ENCODE results near the gene ASB1. TPM values are rescaled to one million over a fixed set of nuclear protein-coding genes. Genes with fewer than 3 reads are reported as not detected.

The ASB1 gene
- polyA plus RNA-seq, 1 experiment = 29.8 TPM

DNA sequence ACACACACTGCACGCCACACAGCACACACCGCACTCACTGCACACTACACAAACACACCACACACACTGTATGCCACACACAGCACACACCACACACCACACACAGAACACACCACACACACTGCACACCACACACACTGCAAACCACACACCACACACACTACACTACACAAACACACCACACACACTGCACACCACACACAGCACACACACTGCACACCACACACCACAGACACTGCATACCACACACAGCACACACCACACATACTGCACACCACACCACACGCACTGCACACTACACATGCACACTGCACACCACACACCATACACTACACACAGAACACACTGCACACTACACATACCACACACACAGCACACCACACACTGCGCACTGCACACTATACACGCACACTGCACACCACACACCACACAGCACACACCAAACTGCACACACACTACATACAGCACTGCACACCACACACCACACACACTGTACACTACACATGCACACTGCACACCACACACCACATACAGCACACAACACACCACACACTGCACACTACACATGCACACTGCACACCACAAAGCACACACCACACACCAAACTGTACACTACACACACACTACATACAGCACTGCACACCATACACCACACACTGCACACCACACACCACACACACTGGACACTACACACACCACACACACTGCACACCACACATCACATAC lies 59.6 kb downstream of the ASB1 start:
- no peak for DNase-seq (ENCODE audit: low read depth, low spot score)
- ChIA-PET CTCF (no interaction called here), POLR2A (no interaction called here)
- H3K27me3 ChIP-seq (ENCODE audit: control insufficient read depth, insufficient read depth, low read length) = no peaks in the 10 kb centered on the region
- TF ChIP-seq, protein P1, sequence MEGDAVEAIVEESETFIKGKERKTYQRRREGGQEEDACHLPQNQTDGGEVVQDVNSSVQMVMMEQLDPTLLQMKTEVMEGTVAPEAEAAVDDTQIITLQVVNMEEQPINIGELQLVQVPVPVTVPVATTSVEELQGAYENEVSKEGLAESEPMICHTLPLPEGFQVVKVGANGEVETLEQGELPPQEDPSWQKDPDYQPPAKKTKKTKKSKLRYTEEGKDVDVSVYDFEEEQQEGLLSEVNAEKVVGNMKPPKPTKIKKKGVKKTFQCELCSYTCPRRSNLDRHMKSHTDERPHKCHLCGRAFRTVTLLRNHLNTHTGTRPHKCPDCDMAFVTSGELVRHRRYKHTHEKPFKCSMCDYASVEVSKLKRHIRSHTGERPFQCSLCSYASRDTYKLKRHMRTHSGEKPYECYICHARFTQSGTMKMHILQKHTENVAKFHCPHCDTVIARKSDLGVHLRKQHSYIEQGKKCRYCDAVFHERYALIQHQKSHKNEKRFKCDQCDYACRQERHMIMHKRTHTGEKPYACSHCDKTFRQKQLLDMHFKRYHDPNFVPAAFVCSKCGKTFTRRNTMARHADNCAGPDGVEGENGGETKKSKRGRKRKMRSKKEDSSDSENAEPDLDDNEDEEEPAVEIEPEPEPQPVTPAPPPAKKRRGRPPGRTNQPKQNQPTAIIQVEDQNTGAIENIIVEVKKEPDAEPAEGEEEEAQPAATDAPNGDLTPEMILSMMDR (IDR thresholded peaks at IDR 0.05; ENCODE audit: low read depth, low read length) = no peak
- no peak overlapping the region for H3K4me3 ChIP-seq (ENCODE audit: low read depth, low read length)
- peaks cover 14% of the 10 kb centered on the region for H3K9me3 ChIP-seq (ENCODE audit: control insufficient read depth, insufficient read depth, low read length)
- no peak overlapping the region for H3K27ac ChIP-seq (ENCODE audit: low read depth, low read length)

DNA sequence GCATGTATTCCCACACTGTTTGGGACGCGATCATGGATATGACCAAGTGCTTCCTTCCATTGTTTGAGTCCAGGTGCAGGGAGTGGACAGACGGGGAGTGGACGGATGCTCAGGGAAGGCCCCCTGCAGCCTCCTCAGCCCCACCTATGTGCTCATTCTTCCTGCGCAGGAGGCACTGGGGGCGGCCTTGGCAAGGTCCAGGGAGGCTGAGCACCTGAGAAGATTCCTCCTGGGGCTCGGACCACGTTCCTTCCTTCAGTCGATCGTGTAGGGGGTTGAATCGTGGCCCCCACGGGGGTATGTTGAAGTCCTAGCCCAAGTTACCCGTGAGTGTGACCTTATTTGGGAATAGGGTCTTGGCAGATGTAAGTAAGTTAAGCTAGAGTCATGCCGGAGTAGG lies 60.4 kb downstream of the ASB1 start:
- DNase-seq (ENCODE audit: low read depth, low spot score) = no peak
- Histone ChIP-seq H3K9me3 (ENCODE audit: control insufficient read depth, insufficient read depth, low read length) (peaks cover 14% of the 10 kb centered on the region), H3K4me3 (ENCODE audit: low read depth, low read length) (no peak overlapping the region), H3K27me3 (ENCODE audit: control insufficient read depth, insufficient read depth, low read length) (no peaks in the 10 kb centered on the region), H3K27ac (ENCODE audit: low read depth, low read length) (no peak overlapping the region)
- CTCF ChIA-PET = no interaction called here
- TF ChIP-seq, protein P1 (IDR thresholded peaks at IDR 0.05; ENCODE audit: low read depth, low read length) = no peak
- POLR2A ChIA-PET = no interaction called here

DNA sequence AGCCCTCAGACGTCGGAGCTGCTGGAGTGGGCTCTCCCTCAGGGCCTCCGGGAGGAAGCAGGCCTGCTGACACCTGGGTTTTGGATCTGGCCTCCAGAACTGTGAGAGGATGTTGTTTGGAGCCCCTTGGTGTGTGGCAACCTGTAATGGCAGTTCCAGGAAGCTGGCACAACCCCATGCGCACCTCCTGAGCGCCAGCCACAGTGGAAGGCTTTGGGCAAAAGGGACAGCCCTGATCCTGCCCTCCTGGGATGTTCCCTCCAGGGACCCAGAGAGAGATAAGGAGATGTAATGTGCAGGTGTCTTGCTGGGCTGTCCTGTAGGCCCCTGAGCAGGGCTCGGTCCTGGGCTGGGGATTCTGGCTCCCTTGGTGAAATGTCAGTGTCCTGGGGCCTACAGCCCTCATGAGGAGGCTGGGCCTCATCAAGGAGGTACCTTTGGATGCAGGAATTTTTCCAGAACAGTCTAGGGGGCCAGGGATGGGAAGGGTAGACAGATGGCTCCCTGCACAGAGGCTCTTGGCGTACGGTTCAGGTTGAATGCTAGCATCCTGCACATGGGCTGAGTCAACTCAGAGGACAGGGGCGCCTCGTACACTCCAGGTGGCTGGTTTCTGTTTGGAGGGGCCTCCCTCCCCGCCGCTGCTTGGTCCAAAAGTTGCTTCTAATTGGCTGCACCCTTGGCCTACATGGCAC lies 61.1 kb downstream of the ASB1 start:
- TF ChIP-seq, protein P1 (IDR thresholded peaks at IDR 0.05; ENCODE audit: low read depth, low read length) = no peak
- no peak for DNase-seq (ENCODE audit: low read depth, low spot score)
- Histone ChIP-seq H3K4me3 (ENCODE audit: low read depth, low read length) (no peak overlapping the region), H3K27ac (ENCODE audit: low read depth, low read length) (no peak overlapping the region), H3K9me3 (ENCODE audit: control insufficient read depth, insufficient read depth, low read length) (peaks cover 14% of the 10 kb centered on the region), H3K27me3 (ENCODE audit: control insufficient read depth, insufficient read depth, low read length) (peaks cover 1% of the 10 kb centered on the region)
- CTCF ChIA-PET = no interaction called here
- POLR2A ChIA-PET = no interaction called here

DNA sequence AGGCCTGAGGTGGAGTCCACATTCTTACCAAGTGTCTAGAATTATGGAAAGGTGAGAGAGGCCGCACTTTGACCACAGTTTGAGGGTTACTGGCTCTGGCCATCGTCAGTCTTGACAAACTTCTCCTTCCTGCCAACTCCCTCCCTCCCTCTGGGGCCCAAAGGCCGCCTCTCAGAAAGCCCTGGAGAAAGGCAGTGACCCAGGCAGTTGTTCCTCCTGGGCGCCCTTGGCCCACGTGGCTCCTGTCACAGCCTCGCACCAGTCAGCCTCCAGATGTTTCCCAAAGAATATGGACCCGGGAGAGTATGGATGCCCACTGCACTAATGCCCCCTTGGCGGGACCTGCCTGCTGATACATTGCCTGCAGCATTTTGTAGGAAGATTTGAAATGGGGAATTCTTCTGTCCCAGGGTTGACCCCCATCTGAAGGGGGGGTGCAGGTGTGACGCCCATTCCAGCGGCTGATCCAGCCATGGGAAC lies 61.7 kb downstream of the ASB1 start:
- TF ChIP-seq, protein P1 (IDR thresholded peaks at IDR 0.05; ENCODE audit: low read depth, low read length) = no peak
- Histone ChIP-seq H3K4me3 (ENCODE audit: low read depth, low read length) (no peak overlapping the region), H3K27ac (ENCODE audit: low read depth, low read length) (no peak overlapping the region), H3K27me3 (ENCODE audit: control insufficient read depth, insufficient read depth, low read length) (peaks cover 7% of the 10 kb centered on the region), H3K9me3 (ENCODE audit: control insufficient read depth, insufficient read depth, low read length) (peaks cover 14% of the 10 kb centered on the region)
- no peak for DNase-seq (ENCODE audit: low read depth, low spot score)
- CTCF ChIA-PET = interaction anchor here (0.5 kb wide), 1 partner anchor 132 kb away, joined by 3 read pairs; no protein-coding TSS in a partner anchor
- POLR2A ChIA-PET = no interaction called here

DNA sequence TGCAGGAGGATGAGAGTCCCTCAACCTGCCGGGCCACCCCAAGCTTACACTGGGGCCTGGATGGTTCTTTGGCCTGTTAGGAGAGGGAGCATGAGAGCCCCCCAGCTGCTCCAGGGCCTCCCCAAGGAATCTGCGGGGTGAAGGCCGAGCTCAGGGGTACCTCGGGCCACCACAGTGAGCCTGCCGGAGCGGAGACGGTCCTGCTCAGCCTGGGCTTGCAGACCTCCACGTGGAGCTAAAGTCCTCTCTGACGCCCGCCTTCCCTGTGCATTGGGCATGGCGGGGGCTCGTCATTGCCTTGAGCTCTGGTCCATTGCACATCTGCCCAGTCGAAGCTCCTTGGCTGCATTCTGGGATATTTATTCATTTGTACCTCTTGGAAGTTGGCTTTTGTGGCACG lies 62.7 kb downstream of the ASB1 start:
- no peak for DNase-seq (ENCODE audit: low read depth, low spot score)
- Histone ChIP-seq H3K9me3 (ENCODE audit: control insufficient read depth, insufficient read depth, low read length) (peaks cover 12% of the 10 kb centered on the region), H3K27ac (ENCODE audit: low read depth, low read length) (no peak overlapping the region), H3K4me3 (ENCODE audit: low read depth, low read length) (no peak overlapping the region), H3K27me3 (ENCODE audit: control insufficient read depth, insufficient read depth, low read length) (peaks cover 7% of the 10 kb centered on the region)
- CTCF ChIA-PET = no interaction called here
- TF ChIP-seq, protein P1 (IDR thresholded peaks at IDR 0.05; ENCODE audit: low read depth, low read length) = no peak
- POLR2A ChIA-PET = no interaction called here

Data from AG04450 (cell line).